ENCODE data around the gene ADRA1B.

ADRA1B gene

DNA sequence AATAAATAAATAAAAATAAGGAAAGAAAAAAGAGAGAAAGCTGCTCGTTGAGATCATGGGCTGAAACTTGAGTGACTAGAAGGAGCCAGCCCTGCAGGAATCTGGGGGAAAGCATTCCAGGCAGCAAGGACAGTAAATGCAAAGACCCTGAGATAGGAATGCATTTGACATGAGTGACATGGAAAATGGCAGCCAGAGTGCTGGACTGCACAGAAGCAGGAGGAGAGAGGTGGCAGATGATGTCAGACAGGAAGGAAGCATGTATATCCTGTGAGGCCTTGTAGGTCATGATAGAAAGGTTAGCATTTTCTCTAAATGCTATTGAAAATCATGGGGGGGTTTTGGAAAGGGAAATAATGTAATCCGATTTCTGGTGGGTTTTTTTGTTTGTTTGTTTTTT, 29.1 kb downstream of the ADRA1B start:
- CTCF ChIA-PET: interaction anchor here (0.9 kb wide), 1 partner anchor 42 kb away, joined by 3 read pairs; no protein-coding TSS in a partner anchor
- no peak for DNase-seq (ENCODE audit: extremely low spot score)
- POLR2A ChIA-PET: no interaction called here
- TF ChIP-seq, protein P1, sequence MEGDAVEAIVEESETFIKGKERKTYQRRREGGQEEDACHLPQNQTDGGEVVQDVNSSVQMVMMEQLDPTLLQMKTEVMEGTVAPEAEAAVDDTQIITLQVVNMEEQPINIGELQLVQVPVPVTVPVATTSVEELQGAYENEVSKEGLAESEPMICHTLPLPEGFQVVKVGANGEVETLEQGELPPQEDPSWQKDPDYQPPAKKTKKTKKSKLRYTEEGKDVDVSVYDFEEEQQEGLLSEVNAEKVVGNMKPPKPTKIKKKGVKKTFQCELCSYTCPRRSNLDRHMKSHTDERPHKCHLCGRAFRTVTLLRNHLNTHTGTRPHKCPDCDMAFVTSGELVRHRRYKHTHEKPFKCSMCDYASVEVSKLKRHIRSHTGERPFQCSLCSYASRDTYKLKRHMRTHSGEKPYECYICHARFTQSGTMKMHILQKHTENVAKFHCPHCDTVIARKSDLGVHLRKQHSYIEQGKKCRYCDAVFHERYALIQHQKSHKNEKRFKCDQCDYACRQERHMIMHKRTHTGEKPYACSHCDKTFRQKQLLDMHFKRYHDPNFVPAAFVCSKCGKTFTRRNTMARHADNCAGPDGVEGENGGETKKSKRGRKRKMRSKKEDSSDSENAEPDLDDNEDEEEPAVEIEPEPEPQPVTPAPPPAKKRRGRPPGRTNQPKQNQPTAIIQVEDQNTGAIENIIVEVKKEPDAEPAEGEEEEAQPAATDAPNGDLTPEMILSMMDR (IDR thresholded peaks at IDR 0.05; ENCODE audit: control extremely low read depth, extremely low read depth, low read depth, missing control alignments): no peak

DNA sequence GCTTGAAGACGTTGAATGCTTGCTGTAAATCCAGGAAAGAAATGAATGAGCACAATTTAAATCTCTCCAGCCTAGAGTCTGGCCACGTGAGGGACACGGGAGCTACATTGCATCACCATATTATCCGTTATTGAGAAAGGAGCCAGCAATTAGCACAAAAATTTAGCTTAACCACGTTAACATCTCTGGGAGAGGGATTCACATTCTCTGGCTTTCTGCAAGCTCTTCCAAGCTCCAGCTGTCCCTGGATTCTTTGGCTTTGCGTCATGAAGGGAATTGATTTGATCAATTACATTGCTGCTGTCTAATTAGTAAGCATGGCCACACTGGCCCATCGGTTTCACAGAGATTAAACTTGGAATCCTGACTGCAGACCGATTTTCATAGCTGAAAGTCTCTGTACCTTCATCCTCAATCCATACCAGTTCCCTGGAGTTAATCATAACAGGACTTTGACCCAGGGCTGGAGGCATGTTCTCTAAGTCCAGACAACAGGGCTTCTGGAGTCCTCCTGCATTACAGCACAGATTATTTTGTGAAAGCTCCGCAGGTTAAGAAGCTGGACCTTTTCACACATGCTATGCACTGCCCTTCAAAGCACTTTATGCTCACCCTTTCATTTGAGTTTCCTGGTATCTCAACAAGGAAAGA, 31.6 kb downstream of the ADRA1B start:
- POLR2A ChIA-PET: no interaction called here
- CTCF ChIA-PET: interaction anchor here (0.9 to 1.2 kb wide), 2 partner anchors 9 to 17 kb away, joined by 3 read pairs; no protein-coding TSS in a partner anchor
- no peak for DNase-seq (ENCODE audit: extremely low spot score)
- TF ChIP-seq, protein P1 (IDR thresholded peaks at IDR 0.05; ENCODE audit: control extremely low read depth, extremely low read depth, low read depth, missing control alignments): no peak

DNA sequence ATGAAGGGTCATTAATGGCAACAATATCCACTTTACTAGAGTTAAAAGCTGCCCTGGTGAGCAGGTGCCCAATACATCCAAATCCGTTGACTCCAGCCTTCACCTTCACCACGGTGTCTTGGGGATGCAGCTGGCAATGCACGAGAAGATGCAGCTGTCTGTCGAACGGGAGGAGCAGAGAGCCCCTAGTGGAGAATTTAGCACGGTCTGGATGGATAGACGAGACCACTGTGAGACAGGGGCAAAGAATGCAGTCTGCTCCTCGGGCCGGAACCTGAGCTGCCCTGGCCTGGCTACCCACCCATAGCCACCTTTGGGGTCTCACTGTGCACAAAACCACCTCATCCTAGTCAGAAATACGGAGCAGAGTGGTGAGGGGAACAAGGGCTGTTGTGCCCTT, 35.1 kb downstream of the ADRA1B start:
- CTCF ChIA-PET: interaction anchor here (1.8 kb wide), 1 partner anchor 12 kb away, joined by 4 read pairs; no protein-coding TSS in a partner anchor

DNA sequence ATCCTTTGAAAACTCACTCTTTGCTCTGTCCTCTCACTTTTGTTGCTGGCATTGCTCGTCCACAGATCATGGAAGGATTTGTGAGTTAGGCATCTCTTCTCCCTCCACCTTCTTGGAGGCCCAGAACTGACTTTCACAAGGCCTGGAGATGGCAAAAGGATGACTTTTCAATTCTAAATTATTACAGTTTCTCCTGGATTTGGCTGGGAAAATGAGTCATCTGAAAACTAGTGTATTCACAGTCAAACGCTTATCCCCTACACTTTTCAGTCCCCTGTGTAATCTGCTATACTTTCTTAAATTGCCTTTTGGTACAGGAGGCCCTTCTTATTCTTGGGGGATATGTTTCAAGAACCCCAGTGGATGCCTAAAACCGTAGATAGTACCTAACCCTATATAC, 35.6 kb downstream of the ADRA1B start:
- no peak for DNase-seq (ENCODE audit: extremely low spot score)
- POLR2A ChIA-PET: no interaction called here

More for the DNA sequence above, 35.1 kb downstream of the ADRA1B start:
- POLR2A ChIA-PET: no interaction called here
- TF ChIP-seq, protein P1 (IDR thresholded peaks at IDR 0.05; ENCODE audit: control extremely low read depth, extremely low read depth, low read depth, missing control alignments): no peak
- DNase-seq (ENCODE audit: extremely low spot score): no peak

DNA sequence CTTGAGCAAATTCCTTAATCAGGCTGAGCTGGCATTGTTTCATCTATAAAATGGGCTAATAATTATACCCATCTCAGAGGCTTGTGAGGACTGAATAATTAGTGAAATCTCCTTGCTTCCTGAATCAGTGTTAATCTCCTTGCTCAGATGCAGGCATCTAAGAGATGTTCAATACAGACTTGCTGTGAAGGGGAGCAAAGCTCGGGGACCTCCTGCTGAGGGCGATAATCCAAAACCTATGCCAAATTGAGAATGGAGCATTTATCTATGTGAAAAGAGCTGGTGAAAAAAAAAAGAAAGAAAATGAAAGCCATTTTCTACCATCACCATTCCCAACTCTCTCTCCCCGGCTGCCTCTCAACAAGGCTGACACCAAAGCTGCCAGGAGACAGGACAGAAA, 37.3 kb downstream of the ADRA1B start:
- POLR2A ChIA-PET: no interaction called here
- TF ChIP-seq, protein P1 (IDR thresholded peaks at IDR 0.05; ENCODE audit: control extremely low read depth, extremely low read depth, low read depth, missing control alignments): no peak
- CTCF ChIA-PET: interaction anchor here (1.0 to 1.4 kb wide), 2 partner anchors 12 to 796 kb away, joined by 3 read pairs; no protein-coding TSS in a partner anchor

More for the DNA sequence above, 35.6 kb downstream of the ADRA1B start:
- CTCF ChIA-PET: interaction anchor here (1.4 to 1.8 kb wide), 2 partner anchors 11 to 16 kb away, joined by 4 to 5 read pairs; no protein-coding TSS in a partner anchor
- TF ChIP-seq, protein P1 (IDR thresholded peaks at IDR 0.05; ENCODE audit: control extremely low read depth, extremely low read depth, low read depth, missing control alignments): no peak

DNA sequence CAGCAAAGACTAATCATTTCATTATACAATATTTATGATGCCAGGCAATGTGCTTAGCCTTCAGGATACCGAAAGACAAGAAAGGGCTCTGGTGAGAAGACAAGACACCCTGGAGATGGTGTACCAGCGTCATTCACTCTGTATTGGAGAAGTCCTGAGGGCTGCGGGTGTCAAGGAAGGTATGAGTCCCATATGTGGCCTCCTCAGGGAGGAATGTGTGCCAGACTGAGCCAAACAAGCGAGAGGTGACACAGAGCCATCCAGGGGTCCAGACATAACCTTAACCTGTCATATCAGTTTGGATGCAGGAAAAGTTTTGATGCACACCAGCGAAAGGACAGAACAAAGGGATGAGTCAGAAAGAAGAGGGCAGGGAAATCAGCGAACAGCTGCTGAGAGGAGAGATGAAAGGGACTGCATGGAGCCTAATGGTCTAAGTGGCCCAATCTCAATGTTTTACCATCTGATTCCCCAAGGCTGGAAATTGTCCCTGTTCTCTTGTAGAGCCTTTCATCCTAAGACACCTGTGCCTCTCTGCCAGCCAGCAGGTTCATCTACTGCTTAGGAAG, 38.9 kb downstream of the ADRA1B start:
- no peak for DNase-seq (ENCODE audit: extremely low spot score)
- TF ChIP-seq, protein P1 (IDR thresholded peaks at IDR 0.05; ENCODE audit: control extremely low read depth, extremely low read depth, low read depth, missing control alignments): no peak
- ChIA-PET POLR2A (no interaction called here), CTCF (interaction anchor here (1.4 kb wide), 1 partner anchor 798 kb away, joined by 3 read pairs; no protein-coding TSS in a partner anchor)

More for the DNA sequence above, 37.3 kb downstream of the ADRA1B start:
- no peak for DNase-seq (ENCODE audit: extremely low spot score)

All from GM10248 (cell line).